GM23338 (cell line): ENCODE measurements around the gene TRIM38. TPM values are rescaled to one million over a fixed set of nuclear protein-coding genes. Genes with fewer than 3 reads are reported as not detected.

Experiments
- ATAC-seq: fragments of 200-7000 bp; cut with Tn5 transposase; 3 replicates; pipeline ENCODE4 v1.9.1; 2020
- DNase-seq: peaks from one replicate; pipeline ENCODE4 v3.0.0-alpha.2; 2015; ENCODE audit warnings: low spot score
- H2AFZ ChIP-seq: fragments of 200-600 bp; sonication (generic); 2 replicates; pipeline ENCODE4 v1.8.0; 2016; ENCODE audit warnings: antibody characterized with exemption, mild to moderate bottlenecking, moderate library complexity
- H3F3A ChIP-seq: fragments of 200-600 bp; sonication (generic); replicated peaks from 2 replicates; pipeline ENCODE4 v1.8.0; 2017; ENCODE audit warnings: antibody characterized with exemption, mixed run types, low read depth
- H3K27ac ChIP-seq: fragments of 200-600 bp; sonication (generic); 2 replicates; pipeline ENCODE4 v1.6.1; 2016; ENCODE audit warnings: low read depth
- H3K27me3 ChIP-seq: fragments of 200-600 bp; sonication (generic); 2 replicates; pipeline ENCODE4 v1.8.0; 2016; ENCODE audit warnings: mild to moderate bottlenecking, mixed run types, moderate library complexity; ENCODE audit not compliant: insufficient read depth
- H3K36me3 ChIP-seq: fragments of 200-600 bp; sonication (generic); 2 replicates; pipeline ENCODE4 v1.8.0; 2016; ENCODE audit warnings: mild to moderate bottlenecking; ENCODE audit not compliant: insufficient read depth
- H3K4me1 ChIP-seq: fragments of 200-600 bp; sonication (generic); 2 replicates; pipeline ENCODE4 v1.8.0; 2016; ENCODE audit warnings: mild to moderate bottlenecking, moderate library complexity; ENCODE audit not compliant: insufficient read depth
- H3K4me2 ChIP-seq: fragments of 200-600 bp; sonication (generic); 2 replicates; pipeline ENCODE4 v1.7.1; 2017; ENCODE audit warnings: mixed run types
- H3K4me3 ChIP-seq: fragments of 200-600 bp; sonication (generic); 2 replicates; pipeline ENCODE4 v1.6.1; 2016; ENCODE audit warnings: mixed run types
- H3K79me2 ChIP-seq: fragments of 200-600 bp; sonication (generic); replicated peaks from 2 replicates; pipeline ENCODE4 v1.8.0; 2017; ENCODE audit warnings: mild to moderate bottlenecking; ENCODE audit not compliant: insufficient read depth
- H3K9me2 ChIP-seq: fragments of 200-600 bp; sonication (generic); 2 replicates; pipeline ENCODE4 v1.8.0; 2017; ENCODE audit not compliant: insufficient read depth
- H4K20me1 ChIP-seq: fragments of 200-600 bp; sonication (generic); replicated peaks from 2 replicates; pipeline ENCODE4 v1.8.0; 2017; ENCODE audit warnings: mild to moderate bottlenecking; ENCODE audit not compliant: insufficient read depth
- H3K27ac Mint-ChIP-seq: 2 replicates; pipeline ENCODE4 v1.8.0; 2020; ENCODE audit warnings: inconsistent platforms, mild to moderate bottlenecking, moderate library complexity, mixed read lengths
- H3K27me3 Mint-ChIP-seq: 3 replicates; pipeline ENCODE4 v1.8.0; 2022; ENCODE audit warnings: low read depth, mild to moderate bottlenecking, moderate library complexity, mixed read lengths, inconsistent platforms; ENCODE audit not compliant: insufficient read depth, poor library complexity
- H3K36me3 Mint-ChIP-seq: 3 replicates; pipeline ENCODE4 v1.8.0; 2021; ENCODE audit warnings: low read depth, mild to moderate bottlenecking, inconsistent platforms, moderate library complexity, mixed read lengths
- H3K4me1 Mint-ChIP-seq: 3 replicates; pipeline ENCODE4 v1.8.0; 2020; ENCODE audit warnings: mild to moderate bottlenecking, inconsistent platforms, mixed read lengths
- H3K4me3 Mint-ChIP-seq: 3 replicates; pipeline ENCODE4 v1.8.0; 2021; ENCODE audit warnings: moderate library complexity, mild to moderate bottlenecking, inconsistent platforms, mixed read lengths
- H3K9me3 Mint-ChIP-seq: 3 replicates; pipeline ENCODE4 v1.8.0; 2020; ENCODE audit warnings: moderate library complexity, mild to moderate bottlenecking, inconsistent platforms, mixed read lengths
- CREB1 ChIP-seq: fragments of 250-450 bp; sonication (Bioruptor Pico); IDR thresholded peaks from 2 replicates; pipeline ENCODE4 v1.5.0; 2020; ENCODE audit warnings: low read depth, mild to moderate bottlenecking, moderate library complexity
- EZH2 ChIP-seq: fragments of 200-600 bp; sonication (generic); IDR thresholded peaks from one replicate; pipeline ENCODE4 v1.8.0; 2017; ENCODE audit warnings: antibody characterized with exemption, mild to moderate bottlenecking, low read depth; ENCODE audit not compliant: unreplicated experiment
- EZH2phosphoT487 ChIP-seq: fragments of 200-600 bp; sonication (generic); IDR thresholded peaks from one replicate; pipeline ENCODE4 v1.8.1; 2018; ENCODE audit warnings: antibody characterized with exemption; ENCODE audit not compliant: unreplicated experiment
- JUNB ChIP-seq: IDR thresholded peaks from one replicate; pipeline ENCODE4 v1.6.1; 2016; ENCODE audit warnings: antibody characterized with exemption; ENCODE audit not compliant: unreplicated experiment
- NANOG ChIP-seq: IDR thresholded peaks from 2 replicates; pipeline ENCODE4 v1.6.1; 2016; ENCODE audit warnings: antibody characterized with exemption, borderline replicate concordance
- POLR2AphosphoS5 ChIP-seq: IDR thresholded peaks from 2 replicates; pipeline ENCODE4 v1.6.1; 2016; ENCODE audit warnings: antibody characterized with exemption, low read depth
- STAT1 ChIP-seq: IDR thresholded peaks from one replicate; pipeline ENCODE4 v1.6.1; 2016; ENCODE audit warnings: antibody characterized with exemption; ENCODE audit not compliant: unreplicated experiment
- ZNF114 ChIP-seq: fragments of 250-450 bp; sonication (Bioruptor Pico); IDR thresholded peaks from 2 replicates; pipeline ENCODE4 v1.5.0; 2020; ENCODE audit warnings: mild to moderate bottlenecking, moderate library complexity
- ZNF331 ChIP-seq: fragments of 250-450 bp; sonication (Bioruptor Pico); IDR thresholded peaks from 2 replicates; pipeline ENCODE4 v1.5.0; 2020; ENCODE audit warnings: low read depth, mild to moderate bottlenecking, moderate library complexity
- polyA plus RNA-seq: library from polyadenylated mRNA; unstranded; fragments of >200 nt; fragmentation: Nextera tagmentation; extraction: Ambion mirVana; gene quantifications from 2 replicates; pipeline ENCODE4 v1.2.1, GENCODE V29; 2016
- total RNA-seq: library from RNA; depleted of rRNA; stranded (reverse); fragments of >200 nt; shearing (Covaris generic); gene quantifications from 2 replicates; pipeline ENCODE4 v1.2.3, GENCODE V29; 2014
- TF ChIP-seq, protein P1 (sequence below), 2 experiments: fragments of 200-600 bp in 1 of 2; sonication (generic) in 1 of 2; conservative IDR thresholded peaks; 2 replicates each; pipeline versions ENCODE4 v1.5.1 to v1.6.1; 2016 to 2017; ENCODE audit warnings: antibody characterized with exemption in 2 of 2, low read depth in 2 of 2, mild to moderate bottlenecking in 2 of 2, moderate library complexity in 1 of 2
- TF ChIP-seq, protein P2 (sequence below): IDR thresholded peaks from 2 replicates; pipeline ENCODE4 v1.6.1; 2016; ENCODE audit warnings: antibody characterized with exemption
- TF ChIP-seq, protein P3 (sequence below): IDR thresholded peaks from one replicate; pipeline ENCODE4 v1.6.1; 2018; ENCODE audit warnings: antibody characterized with exemption; ENCODE audit not compliant: unreplicated experiment

The TRIM38 gene
- total and polyA plus RNA-seq, 2 experiments from 2014 or later: 0.66 to 0.82 TPM

- TF ChIP-seq, protein P1, sequence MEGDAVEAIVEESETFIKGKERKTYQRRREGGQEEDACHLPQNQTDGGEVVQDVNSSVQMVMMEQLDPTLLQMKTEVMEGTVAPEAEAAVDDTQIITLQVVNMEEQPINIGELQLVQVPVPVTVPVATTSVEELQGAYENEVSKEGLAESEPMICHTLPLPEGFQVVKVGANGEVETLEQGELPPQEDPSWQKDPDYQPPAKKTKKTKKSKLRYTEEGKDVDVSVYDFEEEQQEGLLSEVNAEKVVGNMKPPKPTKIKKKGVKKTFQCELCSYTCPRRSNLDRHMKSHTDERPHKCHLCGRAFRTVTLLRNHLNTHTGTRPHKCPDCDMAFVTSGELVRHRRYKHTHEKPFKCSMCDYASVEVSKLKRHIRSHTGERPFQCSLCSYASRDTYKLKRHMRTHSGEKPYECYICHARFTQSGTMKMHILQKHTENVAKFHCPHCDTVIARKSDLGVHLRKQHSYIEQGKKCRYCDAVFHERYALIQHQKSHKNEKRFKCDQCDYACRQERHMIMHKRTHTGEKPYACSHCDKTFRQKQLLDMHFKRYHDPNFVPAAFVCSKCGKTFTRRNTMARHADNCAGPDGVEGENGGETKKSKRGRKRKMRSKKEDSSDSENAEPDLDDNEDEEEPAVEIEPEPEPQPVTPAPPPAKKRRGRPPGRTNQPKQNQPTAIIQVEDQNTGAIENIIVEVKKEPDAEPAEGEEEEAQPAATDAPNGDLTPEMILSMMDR (conservative IDR thresholded peaks at IDR 0.05; ENCODE audit: low read depth in 2 of 2): no peak
- no peak for TF ChIP-seq ZNF114 (CRISPR knock-in tag)
- no peak for TF ChIP-seq POLR2AphosphoS5
- no peak for TF ChIP-seq EZH2
Measured at GRCh38 chr6:25913741-25914140, 48.9 kb upstream of the TRIM38 start (continued).

DNA sequence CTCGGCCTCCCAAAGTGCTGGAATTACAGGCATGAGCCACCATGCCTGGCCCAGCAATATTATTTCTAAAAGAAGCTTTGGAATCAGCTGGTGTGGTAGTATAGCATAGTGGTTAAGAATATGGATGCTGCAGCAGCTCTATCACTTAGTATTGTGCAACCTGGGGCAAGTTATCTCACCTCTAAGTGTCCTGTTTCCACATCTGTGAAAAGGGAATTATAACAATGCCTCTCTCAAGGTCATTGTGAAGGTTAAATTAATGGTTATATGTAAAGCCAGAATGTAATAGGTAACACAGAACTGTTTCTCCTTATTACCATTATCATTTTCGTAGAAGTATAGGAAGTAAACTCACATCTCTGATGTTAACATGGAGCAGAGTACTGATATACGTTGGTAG is 46.3 kb upstream of the TRIM38 start:
- Histone ChIP-seq H3K4me3 (no peak overlapping the region), H3F3A (no peaks in the 10 kb centered on the region), H3K27ac (no peak overlapping the region), H3K4me2 (no peak overlapping the region), H4K20me1 (no peaks in the 10 kb centered on the region), H3K9me2 (0 out of 2 replicates have a peak, but pooled peaks cover 4% of the 10 kb centered on the region), H3K79me2 (no peaks in the 10 kb centered on the region), H2AFZ (no peak overlapping the region), H3K27me3 (no peaks in the 10 kb centered on the region), H3K36me3 (no peaks in the 10 kb centered on the region), H3K4me1 (no peaks in the 10 kb centered on the region)
- Mint-ChIP-seq H3K27ac (no peak overlapping the region), H3K27me3 (no peaks in the 10 kb centered on the region), H3K9me3 (no peaks in the 10 kb centered on the region), H3K4me1 (no peaks in the 10 kb centered on the region), H3K36me3 (no peaks in the 10 kb centered on the region), H3K4me3 (no peak overlapping the region)
- no peak for ATAC-seq
- no peak for DNase-seq
- TF ChIP-seq, protein P2, sequence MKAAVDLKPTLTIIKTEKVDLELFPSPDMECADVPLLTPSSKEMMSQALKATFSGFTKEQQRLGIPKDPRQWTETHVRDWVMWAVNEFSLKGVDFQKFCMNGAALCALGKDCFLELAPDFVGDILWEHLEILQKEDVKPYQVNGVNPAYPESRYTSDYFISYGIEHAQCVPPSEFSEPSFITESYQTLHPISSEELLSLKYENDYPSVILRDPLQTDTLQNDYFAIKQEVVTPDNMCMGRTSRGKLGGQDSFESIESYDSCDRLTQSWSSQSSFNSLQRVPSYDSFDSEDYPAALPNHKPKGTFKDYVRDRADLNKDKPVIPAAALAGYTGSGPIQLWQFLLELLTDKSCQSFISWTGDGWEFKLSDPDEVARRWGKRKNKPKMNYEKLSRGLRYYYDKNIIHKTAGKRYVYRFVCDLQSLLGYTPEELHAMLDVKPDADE: no peak
- TF ChIP-seq ZNF331 (CRISPR knock-in tag) (no peak), ZNF114 (CRISPR knock-in tag) (no peak), POLR2AphosphoS5 (no peak), CREB1 (no peak), EZH2 (no peak), EZH2phosphoT487 (no peak), JUNB (no peak), NANOG (no peak), STAT1 (no peak)
- TF ChIP-seq, protein P3, sequence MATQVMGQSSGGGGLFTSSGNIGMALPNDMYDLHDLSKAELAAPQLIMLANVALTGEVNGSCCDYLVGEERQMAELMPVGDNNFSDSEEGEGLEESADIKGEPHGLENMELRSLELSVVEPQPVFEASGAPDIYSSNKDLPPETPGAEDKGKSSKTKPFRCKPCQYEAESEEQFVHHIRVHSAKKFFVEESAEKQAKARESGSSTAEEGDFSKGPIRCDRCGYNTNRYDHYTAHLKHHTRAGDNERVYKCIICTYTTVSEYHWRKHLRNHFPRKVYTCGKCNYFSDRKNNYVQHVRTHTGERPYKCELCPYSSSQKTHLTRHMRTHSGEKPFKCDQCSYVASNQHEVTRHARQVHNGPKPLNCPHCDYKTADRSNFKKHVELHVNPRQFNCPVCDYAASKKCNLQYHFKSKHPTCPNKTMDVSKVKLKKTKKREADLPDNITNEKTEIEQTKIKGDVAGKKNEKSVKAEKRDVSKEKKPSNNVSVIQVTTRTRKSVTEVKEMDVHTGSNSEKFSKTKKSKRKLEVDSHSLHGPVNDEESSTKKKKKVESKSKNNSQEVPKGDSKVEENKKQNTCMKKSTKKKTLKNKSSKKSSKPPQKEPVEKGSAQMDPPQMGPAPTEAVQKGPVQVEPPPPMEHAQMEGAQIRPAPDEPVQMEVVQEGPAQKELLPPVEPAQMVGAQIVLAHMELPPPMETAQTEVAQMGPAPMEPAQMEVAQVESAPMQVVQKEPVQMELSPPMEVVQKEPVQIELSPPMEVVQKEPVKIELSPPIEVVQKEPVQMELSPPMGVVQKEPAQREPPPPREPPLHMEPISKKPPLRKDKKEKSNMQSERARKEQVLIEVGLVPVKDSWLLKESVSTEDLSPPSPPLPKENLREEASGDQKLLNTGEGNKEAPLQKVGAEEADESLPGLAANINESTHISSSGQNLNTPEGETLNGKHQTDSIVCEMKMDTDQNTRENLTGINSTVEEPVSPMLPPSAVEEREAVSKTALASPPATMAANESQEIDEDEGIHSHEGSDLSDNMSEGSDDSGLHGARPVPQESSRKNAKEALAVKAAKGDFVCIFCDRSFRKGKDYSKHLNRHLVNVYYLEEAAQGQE: no peak
- TF ChIP-seq, protein P1 (conservative IDR thresholded peaks at IDR 0.05; ENCODE audit: low read depth in 2 of 2): no peak
